Activated CD4-positive, CD25-positive, alpha-beta regulatory T cell (primary cell): Measurements from ENCODE around the gene HOXA10.

Source experiments
- DNase-seq, 4 experiments: peaks; one replicate each; lab custom pipeline; 2025; lab: John Stamatoyannopoulos, UW

The HOXA10 gene

DNA sequence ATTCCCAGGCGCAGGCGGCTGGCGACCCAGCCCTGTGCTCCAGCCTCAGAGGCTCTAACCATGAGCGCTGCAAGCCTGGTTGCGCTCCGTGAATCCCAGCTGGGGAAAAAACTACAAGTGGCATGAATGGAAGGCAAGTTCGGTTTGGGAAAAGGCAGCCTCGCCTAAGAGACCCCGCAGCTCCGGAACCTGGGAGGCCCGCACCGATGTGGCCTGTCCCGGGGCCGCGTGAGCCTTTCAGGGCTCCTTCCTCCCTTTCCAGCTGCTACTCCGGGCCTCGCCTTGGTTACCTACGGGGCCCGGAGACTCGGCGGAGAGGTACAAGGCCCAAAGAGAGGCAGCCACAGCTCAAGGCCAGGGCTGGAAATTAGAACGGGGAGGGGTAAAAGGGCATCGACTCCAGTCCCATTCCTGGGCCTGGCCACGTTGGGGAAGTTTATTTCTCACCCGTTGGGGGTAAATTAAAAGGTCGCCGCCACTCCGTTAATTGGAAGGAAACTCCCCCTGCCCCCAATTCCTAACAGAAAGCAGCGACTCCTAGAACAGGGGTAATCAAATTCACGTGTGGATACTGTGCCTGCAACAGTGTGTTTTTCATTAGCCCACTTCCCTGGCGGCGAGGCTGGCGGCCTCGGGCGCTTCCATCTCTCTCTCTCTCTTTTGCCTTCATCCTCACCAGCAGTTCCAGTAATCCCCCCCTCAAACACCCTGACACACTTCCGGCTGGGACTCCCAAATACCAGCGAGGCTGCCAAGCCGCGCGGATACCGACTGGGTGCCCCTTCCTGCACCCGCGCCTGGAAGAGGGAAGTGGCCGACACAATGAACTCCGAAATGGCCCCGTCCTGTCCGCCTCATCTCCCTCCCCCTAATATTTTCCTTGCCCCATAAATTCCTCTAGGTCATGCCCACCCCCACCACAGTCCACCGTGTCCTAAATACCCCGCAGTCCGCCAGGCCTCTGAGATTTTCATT lies 7.3 kb downstream of the HOXA10 start:
- no peak for DNase-seq

- DNase-seq, result no peak
Observed at GRCh38 chr7:27165996-27166530, 8.1 kb downstream of the HOXA10 start.

DNA sequence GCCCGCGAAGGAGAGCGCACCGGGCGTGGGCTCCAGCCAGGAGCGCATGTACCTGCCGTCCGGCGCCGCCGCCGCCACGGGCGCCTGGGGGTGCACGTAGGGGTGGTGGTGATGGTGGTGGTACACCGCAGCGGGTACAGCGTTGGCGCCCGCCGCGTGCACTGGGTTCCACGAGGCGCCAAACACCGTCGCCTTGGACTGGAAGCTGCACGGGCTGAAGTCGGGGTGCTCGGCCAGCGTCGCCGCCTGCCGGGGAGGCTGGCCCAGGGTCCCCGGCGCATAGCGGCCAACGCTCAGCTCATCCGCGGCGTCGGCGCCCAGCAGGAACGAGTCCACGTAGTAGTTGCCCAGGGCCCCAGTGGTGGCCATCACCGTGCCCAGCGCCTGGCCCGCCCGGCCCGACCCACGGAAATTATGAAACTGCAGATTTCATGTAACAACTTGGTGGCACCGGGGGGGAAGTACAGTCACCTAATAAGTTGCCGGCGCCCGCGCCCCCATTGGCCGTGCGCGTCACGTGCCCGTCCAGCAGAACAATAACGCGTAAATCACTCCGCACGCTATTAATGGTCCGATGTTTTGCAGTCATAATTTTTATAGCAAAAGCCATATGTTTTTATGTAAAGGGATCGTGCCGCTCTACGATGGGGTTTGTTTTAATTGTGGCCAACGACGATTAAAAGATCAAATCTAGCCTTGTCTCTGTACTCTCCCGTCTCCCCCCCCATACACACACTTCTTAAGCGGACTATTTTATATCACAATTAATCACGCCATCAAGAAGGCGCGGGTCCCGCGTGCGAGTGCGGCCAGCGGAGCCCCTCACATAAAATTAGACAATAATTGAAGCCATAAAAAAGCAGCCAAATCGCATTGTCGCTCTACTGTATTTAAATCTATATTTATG lies 8.8 kb downstream of the HOXA10 start, which contains the start of gene HOXA9:
Gene HOXA9, minus strand, starts transcription at position 449 of the 907 bp plus-strand sequence. Its CDS starts 80 bp downstream, at position 369.
- no peak for DNase-seq

DNA sequence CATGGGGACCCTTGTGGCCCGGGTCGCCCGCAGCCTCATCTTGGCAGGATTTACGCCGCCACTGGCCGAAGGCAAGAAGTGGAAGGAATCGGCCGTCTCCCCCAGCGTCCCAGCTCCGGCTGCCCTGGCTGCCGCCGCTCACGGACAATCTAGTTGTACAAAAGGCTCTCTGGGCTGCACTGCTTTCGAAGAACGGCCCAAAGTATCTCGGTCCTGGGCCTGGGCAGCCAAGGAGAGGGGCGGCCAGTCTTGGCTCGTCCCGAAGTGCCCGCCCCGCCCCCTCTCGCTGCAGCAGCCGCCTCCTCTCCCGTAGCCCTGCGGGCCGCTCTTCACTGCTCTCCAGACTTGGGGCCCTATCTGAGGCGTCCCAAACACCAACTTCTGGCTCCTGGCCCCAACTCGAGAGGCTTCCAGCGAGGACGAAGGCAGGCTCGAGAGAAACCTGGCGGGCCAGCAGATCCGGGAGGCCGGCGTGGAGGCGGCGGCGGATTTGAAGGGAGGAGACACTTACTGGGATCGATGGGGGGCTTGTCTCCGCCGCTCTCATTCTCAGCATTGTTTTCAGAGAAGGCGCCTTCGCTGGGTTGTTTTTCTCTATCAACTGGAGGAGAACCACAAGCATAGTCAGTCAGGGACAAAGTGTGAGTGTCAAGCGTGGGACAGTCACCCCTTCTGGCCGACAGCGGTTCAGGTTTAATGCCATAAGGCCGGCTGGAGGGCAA lies 9.6 kb downstream of the HOXA10 start:
- DNase-seq, result no peak

- DNase-seq, result no peak
Observed at GRCh38 chr7:27164045-27164366, 10.1 kb downstream of the HOXA10 start.

GRCh38 chr7:27163288-27164044 lies 10.7 kb downstream of the HOXA10 start:
- no peak for DNase-seq

DNA sequence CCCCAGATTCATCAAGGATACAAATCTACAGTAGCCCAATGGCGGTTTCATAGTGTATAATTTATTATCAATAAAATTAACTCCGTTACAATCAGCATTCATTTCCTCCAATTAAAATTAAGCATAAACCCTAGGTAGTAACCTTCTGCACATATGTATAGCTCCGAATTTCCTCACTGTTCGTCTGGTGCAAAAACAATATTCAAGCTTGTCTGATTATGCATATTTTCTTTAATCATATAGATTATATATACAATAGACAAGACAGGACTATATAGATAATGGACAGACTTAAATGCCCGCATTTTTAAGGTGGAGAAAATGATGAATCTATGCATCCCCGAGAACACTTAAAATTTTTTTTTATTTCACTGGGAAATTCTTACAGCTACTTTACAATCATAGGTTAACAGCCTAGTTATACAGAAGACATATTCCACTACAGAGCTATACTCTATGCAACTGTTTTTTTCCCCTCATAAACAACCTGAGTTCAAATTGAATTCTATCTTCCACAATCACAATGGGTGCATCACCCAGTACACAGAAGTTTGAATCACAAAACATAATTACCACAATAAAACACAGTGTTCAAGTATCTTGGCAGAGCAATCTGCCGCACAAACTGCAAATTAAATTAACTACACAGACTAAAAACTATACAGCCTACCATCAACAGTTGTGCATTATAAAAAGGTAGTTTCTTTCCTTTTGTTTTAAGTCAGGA lies 11.4 kb downstream of the HOXA10 start:
- no peak for DNase-seq

- no peak for DNase-seq
Observed at GRCh38 chr7:27161721-27162560, 12.2 kb downstream of the HOXA10 start.

DNA sequence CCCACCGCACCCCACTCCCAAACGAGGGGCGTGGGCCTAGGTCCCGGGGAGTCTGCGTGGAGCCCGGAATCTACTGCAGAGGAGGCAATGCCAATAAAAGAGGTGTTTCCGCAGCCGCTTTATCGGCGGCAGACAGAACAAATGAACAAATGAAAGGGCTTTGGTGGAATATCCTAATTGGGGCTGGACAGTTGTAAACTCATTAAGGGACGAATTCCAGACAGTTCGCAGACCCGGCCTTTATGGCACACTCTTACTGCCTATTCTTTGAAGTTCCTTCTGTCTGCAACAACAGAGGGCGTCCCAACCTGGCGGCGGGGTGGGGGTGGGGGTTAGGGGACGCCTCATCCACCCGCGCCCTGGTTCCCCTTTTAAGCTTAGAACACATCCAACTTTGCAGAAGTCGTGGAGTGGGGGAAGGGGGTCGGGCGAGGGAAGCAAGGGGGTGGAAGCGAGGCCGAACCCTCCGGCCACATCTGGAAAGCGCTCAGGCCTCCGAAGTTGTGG lies 12.9 kb downstream of the HOXA10 start:
- no peak for DNase-seq

GRCh38 chr7:27160546-27161213 lies 13.4 kb downstream of the HOXA10 start:
- DNase-seq, result peak; percentile 55 to 82 (median 74)

- no peak for DNase-seq
Observed at GRCh38 chr7:27160145-27160545, 14.0 kb downstream of the HOXA10 start.

DNA sequence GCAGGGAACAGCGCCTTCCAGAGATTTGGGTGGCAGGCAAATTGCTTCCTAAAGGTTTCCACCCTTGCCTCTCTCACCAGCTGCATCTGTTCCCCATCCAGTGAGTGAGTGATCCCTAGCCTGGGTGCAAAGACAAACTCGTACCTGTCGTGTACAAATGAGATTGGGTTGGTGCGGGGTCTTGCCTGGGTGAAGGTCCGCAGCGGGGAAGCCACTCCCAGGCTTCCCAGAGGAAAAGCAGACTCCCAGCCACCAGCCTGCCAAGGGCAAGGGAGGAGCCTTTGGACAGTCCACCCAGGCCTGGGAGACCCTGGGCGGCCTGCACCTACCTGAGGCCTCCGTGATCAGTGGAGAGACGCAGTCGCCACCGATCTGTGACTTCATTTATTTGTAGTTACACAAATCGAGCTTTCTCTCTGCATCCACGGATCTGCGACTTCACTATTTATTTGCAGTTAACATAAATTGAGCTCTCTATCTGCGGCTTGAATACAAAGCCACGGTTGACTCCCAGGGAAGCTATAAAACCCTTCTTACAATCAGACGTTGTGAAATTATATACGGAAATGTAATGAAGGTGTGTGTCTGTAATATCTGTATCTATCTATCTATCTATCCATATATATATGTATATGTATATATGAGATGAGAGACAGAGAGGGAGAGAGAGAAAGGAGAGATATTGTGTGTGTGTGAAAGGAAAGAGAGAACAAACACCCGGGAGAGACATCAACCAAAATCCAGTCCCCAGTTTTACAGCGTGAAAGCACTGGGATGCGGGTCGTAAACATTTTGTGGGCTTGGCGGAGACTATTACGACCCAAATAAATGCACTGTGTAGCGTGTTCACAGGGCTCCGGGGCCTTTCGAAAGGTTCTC lies 14.6 kb downstream of the HOXA10 start:
- no peak for DNase-seq

GRCh38 chr7:27158436-27159265 lies 15.5 kb downstream of the HOXA10 start:
- no peak for DNase-seq

- DNase-seq, result no peak
Observed at GRCh38 chr7:27157702-27158431, 16.3 kb downstream of the HOXA10 start.

DNA sequence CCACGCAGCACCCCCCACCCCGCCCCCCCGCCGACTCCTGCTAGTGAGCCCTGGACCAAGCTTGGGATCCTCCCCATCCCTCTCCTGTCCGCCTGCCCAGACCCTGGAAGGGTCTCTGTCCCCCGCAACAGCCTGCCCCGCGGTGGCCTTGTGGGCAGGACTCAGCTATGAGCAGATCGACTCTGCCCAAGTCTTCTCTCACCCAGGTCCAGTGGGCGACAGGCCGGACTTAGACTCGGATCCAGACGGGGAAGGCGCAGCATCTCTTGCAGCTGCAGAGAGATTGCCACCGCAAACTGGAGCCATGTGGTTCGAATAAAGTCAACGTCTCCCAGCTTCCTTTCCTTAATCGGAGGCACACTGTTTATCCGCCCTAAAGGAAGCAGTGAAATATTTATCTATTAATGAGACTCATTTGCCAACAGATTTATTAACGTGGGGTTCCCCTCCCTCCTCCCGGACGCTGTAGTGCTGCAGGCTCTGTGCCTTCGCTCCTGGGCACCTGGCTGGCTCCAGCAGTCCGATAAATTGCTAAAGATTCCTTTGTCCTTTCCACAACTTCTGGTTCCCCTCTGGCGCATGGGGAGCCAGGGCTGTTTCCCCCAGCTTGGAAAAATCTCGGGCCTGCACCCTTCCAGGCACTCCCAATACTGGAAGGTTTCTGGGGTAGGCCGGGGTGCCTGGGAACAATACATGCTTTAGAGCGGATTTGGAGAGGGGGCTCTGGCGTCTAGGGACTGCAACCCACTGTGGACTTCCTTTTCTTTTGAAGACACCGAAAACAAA lies 17.0 kb downstream of the HOXA10 start:
- DNase-seq, result no peak
